Activated CD8-positive, alpha-beta T cell treated with anti-CD3 and anti-CD28 coated beads for 36 hours (primary cell): ENCODE results near the gene RPL29. TPM values are rescaled to one million over a fixed set of nuclear protein-coding genes. Genes with fewer than 3 reads are reported as not detected.
A peak's percentile ranks its signal among the peaks of the same experiment; 100 is the strongest.

ENCODE experiments used
- ATAC-seq: fragments of 200-7000 bp; cut with Tn5 transposase; one replicate; pipeline ENCODE4 v1.10.0; 2021; ENCODE audit warnings: mild to moderate bottlenecking, moderate library complexity
- CTCF ChIA-PET: fragments of 350-600 bp; sonication (Branson Sonifier 250); formaldehyde crosslinking; loops from one replicate; lab custom pipeline; 2021; ENCODE audit warnings: antibody characterized with exemption; lab: Charles Lee
- POLR2A ChIA-PET: fragments of 350-600 bp; sonication (Branson Sonifier 250); formaldehyde crosslinking; loops from one replicate; lab custom pipeline; 2021; ENCODE audit warnings: antibody characterized with exemption; lab: Charles Lee
- DNase-seq: peaks from one replicate; pipeline ENCODE4 v3.0.0-alpha.2; 2020
- H3K27ac Mint-ChIP-seq: one replicate; pipeline ENCODE4 v1.8.0; 2021; ENCODE audit warnings: mild to moderate bottlenecking, mixed read lengths
- H3K27me3 Mint-ChIP-seq: one replicate; pipeline ENCODE4 v1.8.0; 2021; ENCODE audit warnings: mixed read lengths
- H3K36me3 Mint-ChIP-seq: one replicate; pipeline ENCODE4 v1.8.0; 2021; ENCODE audit warnings: low read depth, mixed read lengths
- H3K4me1 Mint-ChIP-seq: one replicate; pipeline ENCODE4 v1.8.0; 2021; ENCODE audit warnings: low read depth, mixed read lengths
- H3K4me3 Mint-ChIP-seq: one replicate; pipeline ENCODE4 v1.8.0; 2021; ENCODE audit warnings: mild to moderate bottlenecking, moderate library complexity, mixed read lengths
- H3K9me3 Mint-ChIP-seq: one replicate; pipeline ENCODE4 v1.8.0; 2021; ENCODE audit warnings: mixed read lengths
- intact Hi-C: fragments of 100-400 bp; cut with micrococcal nuclease; formaldehyde crosslinking; loops from one replicate; pipeline ENCODE4 v1.10.0; 2022
- total RNA-seq, 2 experiments: library from RNA; stranded (reverse); gene quantifications; one replicate each; pipeline ENCODE4 v1.2.3, GENCODE V29; 2021
- TF ChIP-seq, protein P1 (sequence below): fragments of 200-600 bp; IDR thresholded peaks from one replicate; pipeline ENCODE4 v1.8.0; 2022; ENCODE audit warnings: antibody characterized with exemption, mild to moderate bottlenecking

Gene RPL29
- total RNA-seq, 2 experiments from 2014 or later, result 2,039 to 2,045 TPM

DNA sequence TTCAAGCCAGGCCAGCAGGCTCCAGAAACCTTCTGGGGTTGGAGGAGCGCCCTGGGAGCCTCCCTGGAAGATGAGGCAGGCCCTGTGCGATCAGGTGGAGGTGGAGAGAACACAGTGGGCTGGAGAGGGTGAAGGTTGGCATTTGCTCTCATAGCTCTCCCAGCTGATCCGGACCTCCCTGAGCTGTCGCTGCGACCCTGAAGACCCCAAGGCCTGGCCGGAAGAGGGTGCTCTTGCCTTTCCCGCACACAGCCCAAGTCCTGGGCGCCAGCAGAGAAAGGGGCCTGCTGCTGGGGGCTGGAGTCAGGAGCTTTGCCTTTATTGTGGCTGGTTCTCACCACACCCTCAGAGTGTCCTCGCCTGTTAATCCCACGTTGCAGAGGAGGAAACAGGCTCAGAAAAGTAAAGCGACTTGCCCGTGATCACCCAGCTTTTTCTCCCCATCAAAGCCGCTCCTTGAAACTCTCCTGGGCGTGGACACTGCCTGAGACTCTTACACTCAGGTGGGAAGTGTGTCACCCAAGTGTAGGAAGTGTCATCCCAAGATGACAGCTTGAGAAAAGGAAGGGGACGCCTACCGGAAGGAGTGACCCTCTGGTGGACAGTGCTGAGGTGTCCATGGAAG lies 8.6 kb upstream of the RPL29 start:
- Mint-ChIP-seq H3K9me3 (no peaks in the 10 kb centered on the region), H3K27ac (no peak overlapping the region), H3K36me3 (no peaks in the 10 kb centered on the region), H3K27me3 (no peaks in the 10 kb centered on the region), H3K4me3 (no peak overlapping the region), H3K4me1 (peaks cover 10% of the 10 kb centered on the region)
- intact Hi-C loops, result loop anchor here (5.0 kb wide), 1 partner anchor 48 kb away; no protein-coding TSS in a partner anchor
- ChIA-PET POLR2A (interaction anchor here (0.8 kb wide), 1 partner anchor 50 kb away, joined by 3 read pairs; no protein-coding TSS in a partner anchor), CTCF (interaction anchor here (1.2 to 6.2 kb wide), 5 partner anchors 9 to 142 kb away, joined by 3 to 92 read pairs (median 74); partner anchors contain the start of gene DUSP7)
- ATAC-seq (no peak), DNase-seq (no peak)
- TF ChIP-seq, protein P1, sequence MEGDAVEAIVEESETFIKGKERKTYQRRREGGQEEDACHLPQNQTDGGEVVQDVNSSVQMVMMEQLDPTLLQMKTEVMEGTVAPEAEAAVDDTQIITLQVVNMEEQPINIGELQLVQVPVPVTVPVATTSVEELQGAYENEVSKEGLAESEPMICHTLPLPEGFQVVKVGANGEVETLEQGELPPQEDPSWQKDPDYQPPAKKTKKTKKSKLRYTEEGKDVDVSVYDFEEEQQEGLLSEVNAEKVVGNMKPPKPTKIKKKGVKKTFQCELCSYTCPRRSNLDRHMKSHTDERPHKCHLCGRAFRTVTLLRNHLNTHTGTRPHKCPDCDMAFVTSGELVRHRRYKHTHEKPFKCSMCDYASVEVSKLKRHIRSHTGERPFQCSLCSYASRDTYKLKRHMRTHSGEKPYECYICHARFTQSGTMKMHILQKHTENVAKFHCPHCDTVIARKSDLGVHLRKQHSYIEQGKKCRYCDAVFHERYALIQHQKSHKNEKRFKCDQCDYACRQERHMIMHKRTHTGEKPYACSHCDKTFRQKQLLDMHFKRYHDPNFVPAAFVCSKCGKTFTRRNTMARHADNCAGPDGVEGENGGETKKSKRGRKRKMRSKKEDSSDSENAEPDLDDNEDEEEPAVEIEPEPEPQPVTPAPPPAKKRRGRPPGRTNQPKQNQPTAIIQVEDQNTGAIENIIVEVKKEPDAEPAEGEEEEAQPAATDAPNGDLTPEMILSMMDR, result no peak

DNA sequence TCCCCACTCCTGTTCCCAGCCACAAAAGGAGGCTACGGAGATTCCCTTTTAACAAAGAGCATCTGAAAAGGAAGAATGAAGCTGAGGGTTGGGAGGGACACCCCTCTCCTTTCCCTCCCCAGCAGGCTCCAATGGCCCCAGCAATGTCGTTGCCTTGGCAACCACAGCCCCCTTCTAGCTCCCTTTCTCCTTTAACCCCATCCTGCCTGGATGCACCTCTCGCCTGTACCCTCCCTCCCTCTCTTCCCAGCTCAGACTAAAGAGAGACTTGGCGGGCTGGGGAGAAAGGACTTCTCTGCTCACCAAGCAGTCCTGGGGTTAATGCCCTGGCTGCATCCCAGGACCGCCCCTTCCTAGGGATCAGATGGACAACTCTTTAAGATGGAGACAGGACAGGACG lies 7.1 kb upstream of the RPL29 start:
- TF ChIP-seq, protein P1, result no peak
- Mint-ChIP-seq H3K27me3 (no peaks in the 10 kb centered on the region), H3K27ac (no peak overlapping the region), H3K4me3 (no peak overlapping the region), H3K9me3 (no peaks in the 10 kb centered on the region), H3K4me1 (peaks cover 10% of the 10 kb centered on the region), H3K36me3 (no peaks in the 10 kb centered on the region)
- DNase-seq, result no peak
- CTCF ChIA-PET, result interaction anchor here (0.6 to 6.2 kb wide), 14 partner anchors 12 to 238 kb away, joined by 3 to 92 read pairs (median 6); partner anchors contain the start of genes ABHD14B, DUSP7, PARP3 and RRP9
- POLR2A ChIA-PET, result interaction anchor here (0.6 to 1.1 kb wide), 2 partner anchors 54 to 855 kb away, joined by 3 read pairs; partner anchors contain the start of gene DUSP7
- intact Hi-C loops, result loop anchor here (5.0 kb wide), 1 partner anchor 50 kb away; no protein-coding TSS in a partner anchor
- ATAC-seq, result no peak

DNA sequence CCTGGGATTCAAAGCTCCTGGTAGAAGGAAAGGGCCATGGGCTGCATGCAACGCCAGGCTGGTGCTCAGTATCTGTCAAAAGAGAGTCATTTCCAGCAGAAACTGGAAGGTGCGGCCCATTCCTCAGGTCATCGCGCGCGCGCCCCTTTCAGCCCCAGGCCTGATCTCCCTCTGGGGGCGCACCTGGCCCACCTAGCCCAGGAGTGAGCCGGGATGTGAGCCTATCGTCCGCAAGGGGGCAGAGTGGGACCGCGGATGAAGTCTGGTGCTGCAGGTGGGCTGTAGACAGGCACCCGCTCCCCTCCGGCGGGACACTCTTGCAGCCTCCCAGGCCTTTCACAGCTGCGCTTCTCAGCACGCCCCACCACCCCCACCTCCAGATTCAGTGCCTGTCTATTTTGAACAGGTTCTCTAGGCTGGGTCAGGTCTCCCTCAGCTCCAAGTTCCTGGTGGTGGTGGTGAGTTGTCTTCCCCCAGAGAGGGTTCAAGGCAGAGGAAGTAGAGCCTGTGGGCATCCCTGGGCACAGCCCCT lies 5.8 kb upstream of the RPL29 start:
- H3K36me3 Mint-ChIP-seq, result no peaks in the 10 kb centered on the region
- DNase-seq (peak; percentile 95), ATAC-seq (peak; percentile 99)
- intact Hi-C loops, result loop anchor here (1.0 to 5.0 kb wide), 3 partner anchors 51 to 143 kb away; no protein-coding TSS in a partner anchor
- H3K4me3 Mint-ChIP-seq, result no peak overlapping the region
- TF ChIP-seq, protein P1, result peak; percentile 94
- no peak overlapping the region for H3K27ac Mint-ChIP-seq
- H3K4me1 Mint-ChIP-seq, result peaks cover 13% of the 10 kb centered on the region
- H3K9me3 Mint-ChIP-seq, result no peaks in the 10 kb centered on the region
- CTCF ChIA-PET, result interaction anchor here (0.6 to 6.2 kb wide), 42 partner anchors 10 to 487 kb away, joined by 3 to 92 read pairs (median 4); partner anchors contain the start of genes ABHD14B, DUSP7, GPR62 and PARP3
- H3K27me3 Mint-ChIP-seq, result no peaks in the 10 kb centered on the region
- POLR2A ChIA-PET, result interaction anchor here (0.7 to 1.4 kb wide), 5 partner anchors 18 to 142 kb away, joined by 3 to 5 read pairs (median 3); partner anchors contain the start of genes ACY1 and DUSP7

DNA sequence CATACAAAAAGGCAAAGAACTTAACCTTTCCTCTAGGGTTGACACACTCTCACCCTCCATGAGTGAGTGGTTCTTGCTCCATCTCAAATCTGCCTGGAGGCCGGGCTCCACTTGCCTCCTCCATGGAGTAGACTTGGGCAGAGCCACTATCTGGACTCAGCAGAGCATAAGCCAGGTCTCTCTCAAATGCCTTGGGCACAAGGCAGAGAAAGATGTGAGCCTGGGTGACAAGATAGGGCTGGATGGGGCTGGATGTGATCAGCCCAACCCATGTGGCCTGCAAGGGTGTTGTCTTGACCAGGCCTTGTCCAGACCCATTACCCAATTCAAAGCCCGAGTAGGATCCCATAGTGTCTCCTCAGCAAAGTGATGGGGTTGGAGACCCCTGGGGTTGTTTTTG lies 4.2 kb upstream of the RPL29 start:
- Mint-ChIP-seq H3K4me1 (peaks cover 8% of the 10 kb centered on the region), H3K36me3 (peaks cover 10% of the 10 kb centered on the region), H3K9me3 (no peaks in the 10 kb centered on the region), H3K27me3 (no peaks in the 10 kb centered on the region), H3K27ac (no peak overlapping the region), H3K4me3 (no peak overlapping the region)
- DNase-seq, result no peak
- TF ChIP-seq, protein P1, result no peak
- ChIA-PET CTCF (interaction anchor here (5.2 to 6.2 kb wide), 3 partner anchors 54 to 147 kb away, joined by 74 to 92 read pairs (median 83); partner anchors contain the start of gene DUSP7), POLR2A (no interaction called here)
- ATAC-seq, result no peak
- intact Hi-C loops, result loop anchor here (2.0 to 5.0 kb wide), 2 partner anchors 52 to 123 kb away; no protein-coding TSS in a partner anchor
